IPS-18a (cell line): ENCODE data around the gene STKLD1.

Source experiments
- H3K27ac ChIP-seq: one replicate; pipeline ENCODE4 v1.5.1; 2013; ENCODE audit warnings: low read length
- H3K27me3 ChIP-seq: one replicate; pipeline ENCODE4 v1.6.1; 2013; ENCODE audit warnings: mild to moderate bottlenecking, low read length; ENCODE audit not compliant: control insufficient read depth, insufficient read depth
- H3K36me3 ChIP-seq: one replicate; pipeline ENCODE4 v1.6.1; 2013; ENCODE audit warnings: low read depth, low read length; ENCODE audit not compliant: control insufficient read depth
- H3K4me1 ChIP-seq: one replicate; pipeline ENCODE4 v1.6.1; 2013; ENCODE audit warnings: low read depth, low read length; ENCODE audit not compliant: control insufficient read depth
- H3K4me3 ChIP-seq: one replicate; pipeline ENCODE4 v1.5.1; 2013; ENCODE audit warnings: low read length
- H3K9ac ChIP-seq: one replicate; pipeline ENCODE4 v1.6.1; 2013; ENCODE audit warnings: mild to moderate bottlenecking, low read length, moderate library complexity
- H3K9me3 ChIP-seq: one replicate; pipeline ENCODE4 v1.6.1; 2013; ENCODE audit warnings: low read depth, low read length; ENCODE audit not compliant: control insufficient read depth

The STKLD1 gene

GRCh38 chr9:133406480-133407307 is 30.5 kb downstream of the STKLD1 start:
- Histone ChIP-seq H3K27me3 (no peaks in the 10 kb centered on the region), H3K27ac (no peak overlapping the region), H3K4me3 (no peak overlapping the region), H3K36me3 (peaks cover 45% of the 10 kb centered on the region), H3K9me3 (no peaks in the 10 kb centered on the region), H3K4me1 (no peaks in the 10 kb centered on the region), H3K9ac (no peak overlapping the region)

GRCh38 chr9:133408042-133408441 is 31.9 kb downstream of the STKLD1 start:
- peaks cover 54% of the 10 kb centered on the region for H3K36me3 ChIP-seq
- H3K27ac ChIP-seq = no peak overlapping the region
- no peak overlapping the region for H3K9ac ChIP-seq
- no peak overlapping the region for H3K4me3 ChIP-seq
- H3K4me1 ChIP-seq = no peaks in the 10 kb centered on the region
- no peaks in the 10 kb centered on the region for H3K9me3 ChIP-seq
- H3K27me3 ChIP-seq = no peaks in the 10 kb centered on the region

- Histone ChIP-seq H3K9me3 (no peaks in the 10 kb centered on the region), H3K4me3 (no peak overlapping the region), H3K4me1 (peaks cover 5% of the 10 kb centered on the region), H3K36me3 (peaks cover 33% of the 10 kb centered on the region), H3K27ac (no peak overlapping the region), H3K9ac (no peak overlapping the region), H3K27me3 (no peaks in the 10 kb centered on the region)
Measured at GRCh38 chr9:133415170-133415569, 39.0 kb downstream of the STKLD1 start.

DNA sequence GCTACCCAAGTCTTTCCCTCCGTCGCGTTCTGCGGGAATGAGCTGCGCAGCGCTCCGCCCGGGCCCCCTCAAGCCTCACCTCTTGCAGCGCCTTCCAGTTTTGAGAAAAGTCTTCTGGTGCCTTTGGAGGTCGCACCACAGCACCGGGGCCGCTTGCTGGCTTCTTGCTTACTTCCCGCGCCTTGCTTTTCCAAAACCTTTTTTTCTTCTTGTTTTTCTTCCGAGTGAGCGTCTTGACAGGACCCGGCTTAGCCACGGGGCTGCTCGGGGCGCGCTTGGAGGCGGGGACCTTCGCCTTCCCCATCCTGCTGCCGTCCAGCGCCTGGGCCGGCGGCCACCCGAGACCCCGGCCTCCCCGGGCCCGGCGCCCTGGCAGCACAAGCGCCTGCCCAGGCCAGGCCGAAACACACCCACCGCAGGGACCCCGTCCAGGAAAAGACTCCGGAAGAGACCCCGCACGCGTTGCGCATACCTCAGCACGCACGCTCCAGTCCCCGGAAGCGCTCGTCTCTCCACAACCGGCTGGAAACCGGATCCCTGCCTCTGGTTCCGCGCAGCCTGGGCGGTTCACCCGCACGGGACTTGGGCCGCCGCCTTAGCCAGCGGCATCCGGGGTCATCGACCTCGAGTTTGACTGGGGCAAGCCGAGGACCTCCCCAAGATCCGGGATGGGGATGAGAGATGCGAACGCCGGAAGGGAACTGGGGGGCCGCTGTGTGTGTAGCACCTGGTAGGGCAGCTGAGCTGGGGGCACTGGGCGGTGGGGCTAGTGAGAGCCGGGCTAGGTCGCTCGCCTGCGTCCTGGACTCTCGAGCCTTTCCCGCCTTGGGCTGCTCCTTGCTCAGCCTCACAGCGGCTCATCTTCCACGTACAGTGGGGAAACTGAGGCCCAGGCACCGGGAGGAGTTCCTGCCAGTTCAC is 41.6 kb downstream of the STKLD1 start, which contains the start of gene REXO4:
TSS of gene REXO4 (minus strand) at position 470 of the 921 bp plus-strand sequence. CDS start at position 304, 166 bp downstream.
- Histone ChIP-seq H3K9ac (peak within 1 kb of the TSS; percentile 81), H3K9me3 (no peaks in the 10 kb centered on the region), H3K4me3 (peak within 1 kb of the TSS; percentile 82), H3K36me3 (peaks cover 14% of the 10 kb centered on the region), H3K4me1 (peaks cover 5% of the 10 kb centered on the region), H3K27ac (peak within 1 kb of the TSS; percentile 70), H3K27me3 (no peaks in the 10 kb centered on the region)

DNA sequence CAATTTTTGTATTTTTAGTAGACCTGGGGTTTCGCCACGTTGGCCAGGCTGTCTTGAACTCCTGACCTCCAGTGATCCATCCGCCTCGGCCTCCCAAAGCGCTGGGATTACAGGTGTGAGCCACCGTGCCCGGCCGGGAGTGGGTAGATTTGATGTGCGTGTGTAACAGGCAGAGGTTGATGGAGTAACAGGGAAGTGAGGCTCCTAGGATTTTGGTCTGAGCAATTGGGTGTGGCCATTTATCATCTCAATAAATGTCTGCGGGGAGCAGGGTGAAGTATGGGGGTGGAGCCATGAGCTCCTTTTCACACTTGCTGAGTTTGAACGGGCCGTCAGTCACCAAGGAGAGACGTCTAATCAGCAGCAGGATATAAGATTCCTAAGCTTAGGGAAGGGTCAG is 42.8 kb downstream of the STKLD1 start:
- Histone ChIP-seq H3K27me3 (no peaks in the 10 kb centered on the region), H3K4me3 (peak overlapping the region; percentile 82), H3K9ac (peak overlapping the region; percentile 81), H3K4me1 (peaks cover 5% of the 10 kb centered on the region), H3K9me3 (no peaks in the 10 kb centered on the region), H3K36me3 (peaks cover 13% of the 10 kb centered on the region), H3K27ac (no peak overlapping the region)

GRCh38 chr9:133420392-133420827 is 44.2 kb downstream of the STKLD1 start:
- no peak overlapping the region for H3K27ac ChIP-seq
- no peak overlapping the region for H3K4me3 ChIP-seq

DNA sequence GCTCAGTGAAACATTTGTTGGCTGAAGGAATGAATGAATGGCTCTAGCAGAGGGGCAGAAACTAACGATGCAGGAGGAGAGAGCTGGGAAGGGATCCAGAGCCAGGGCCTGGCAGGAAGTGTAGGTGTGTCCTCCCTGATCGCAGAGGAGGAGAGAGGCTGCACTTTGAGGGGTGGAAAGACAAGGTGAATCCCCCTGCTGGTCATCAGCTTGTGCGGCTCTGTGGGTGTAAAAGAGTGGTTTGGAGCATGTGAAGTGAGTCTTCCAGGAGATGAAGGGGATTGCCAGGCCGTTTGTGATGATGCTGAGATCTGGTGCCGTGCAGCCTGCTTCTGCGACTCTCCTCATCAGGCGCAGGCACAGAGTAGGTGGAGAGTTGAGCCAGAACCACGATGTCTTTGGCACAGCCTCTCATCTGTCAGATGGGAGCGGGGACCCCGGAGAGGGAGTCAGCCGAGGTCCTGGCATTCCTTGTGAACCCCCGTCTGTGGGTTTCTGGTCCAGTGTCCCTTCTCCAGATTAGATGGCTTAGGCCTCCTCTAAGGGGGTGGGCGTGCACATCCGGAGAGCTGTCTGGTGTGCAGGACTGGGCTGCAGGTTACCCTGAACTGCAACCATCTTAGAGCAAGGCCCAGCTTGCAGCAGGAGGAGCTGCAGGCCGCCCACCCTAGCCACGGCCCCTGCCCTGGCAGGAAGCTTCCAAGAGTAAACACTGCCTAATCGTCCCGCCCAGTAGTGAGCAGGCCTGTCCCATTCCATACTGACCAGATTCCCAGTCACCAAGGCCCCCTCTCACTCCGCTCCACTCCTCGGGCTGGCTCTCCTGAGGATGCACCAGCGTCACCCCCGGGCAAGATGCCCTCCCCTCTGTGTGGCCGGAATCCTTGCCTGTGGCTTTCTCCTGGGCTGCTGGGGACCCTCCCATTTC is 45.7 kb downstream of the STKLD1 start, which contains the start of gene ADAMTS13:
TSS of gene ADAMTS13 (plus strand) at position 753 of the 928 bp plus-strand sequence. CDS start at position 830, 77 bp downstream.
- no peak within 1 kb of the TSS for H3K4me3 ChIP-seq
- no peak within 1 kb of the TSS for H3K9ac ChIP-seq
- H3K27me3 ChIP-seq = no peaks in the 10 kb centered on the region
- no peaks in the 10 kb centered on the region for H3K36me3 ChIP-seq
- H3K4me1 ChIP-seq = peaks cover 5% of the 10 kb centered on the region
- H3K27ac ChIP-seq = no peak within 1 kb of the TSS
- no peaks in the 10 kb centered on the region for H3K9me3 ChIP-seq

More at GRCh38 chr9:133420392-133420827, 44.2 kb downstream of the STKLD1 start:
- Histone ChIP-seq H3K36me3 (peaks cover 1% of the 10 kb centered on the region), H3K9me3 (no peaks in the 10 kb centered on the region), H3K27me3 (no peaks in the 10 kb centered on the region), H3K9ac (no peak overlapping the region), H3K4me1 (peaks cover 5% of the 10 kb centered on the region)

- Histone ChIP-seq H3K27me3 (peaks cover 9% of the 10 kb centered on the region), H3K27ac (no peak overlapping the region), H3K36me3 (no peaks in the 10 kb centered on the region), H3K4me3 (no peak overlapping the region), H3K4me1 (peaks cover 11% of the 10 kb centered on the region), H3K9me3 (no peaks in the 10 kb centered on the region), H3K9ac (no peak overlapping the region)
Measured at GRCh38 chr9:133423216-133423615, 47.0 kb downstream of the STKLD1 start.

DNA sequence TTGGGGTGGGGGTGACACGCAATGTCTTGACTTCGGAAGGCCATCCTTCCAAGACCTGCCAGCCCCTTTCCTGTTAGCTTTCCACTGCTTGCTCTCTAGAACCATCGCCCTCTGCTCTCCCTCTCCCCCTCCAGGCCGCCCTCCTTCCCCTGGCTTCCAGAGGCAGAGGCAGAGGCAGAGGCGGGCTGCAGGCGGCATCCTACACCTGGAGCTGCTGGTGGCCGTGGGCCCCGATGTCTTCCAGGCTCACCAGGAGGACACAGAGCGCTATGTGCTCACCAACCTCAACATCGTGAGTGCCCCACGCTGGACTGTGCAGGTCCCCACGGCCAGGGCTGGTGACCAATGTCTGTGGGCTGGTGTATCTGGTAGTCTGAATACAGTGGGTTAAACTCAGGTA is 48.0 kb downstream of the STKLD1 start:
- Histone ChIP-seq H3K4me1 (peaks cover 8% of the 10 kb centered on the region), H3K36me3 (no peaks in the 10 kb centered on the region), H3K9me3 (no peaks in the 10 kb centered on the region), H3K27ac (no peak overlapping the region), H3K9ac (no peak overlapping the region), H3K27me3 (peaks cover 9% of the 10 kb centered on the region), H3K4me3 (no peak overlapping the region)

- no peak overlapping the region for H3K9ac ChIP-seq
- H3K27me3 ChIP-seq = peaks cover 16% of the 10 kb centered on the region
- no peaks in the 10 kb centered on the region for H3K9me3 ChIP-seq
- H3K36me3 ChIP-seq = no peaks in the 10 kb centered on the region
- peaks cover 6% of the 10 kb centered on the region for H3K4me1 ChIP-seq
- no peak overlapping the region for H3K4me3 ChIP-seq
- no peak overlapping the region for H3K27ac ChIP-seq
Measured at GRCh38 chr9:133425049-133425632, 49.0 kb downstream of the STKLD1 start.
